IMR-90 (cell line): Measurements from ENCODE around the gene PRRG2. TPM values are rescaled to one million over a fixed set of nuclear protein-coding genes. Genes with fewer than 3 reads are reported as not detected.

Experiments
- ATAC-seq: fragments of 200-7000 bp; cut with Tn5 transposase; 2 replicates; pipeline ENCODE4 v1.9.1; 2020; ENCODE audit warnings: low read depth, mild to moderate bottlenecking, moderate library complexity
- BruUV-seq: library from RNA; stranded (reverse); fragments of 400-500 nt; replicated peaks from 2 replicates; lab custom pipeline; 2021; lab: Mats Ljungman, UMichigan
- CTCF ChIA-PET: fragments of 300-600 bp; formaldehyde crosslinking; extraction: SDS; loops from one replicate; lab custom pipeline; 2021; ENCODE audit warnings: antibody characterized with exemption; lab: Yijun Ruan, JAX
- POLR2A ChIA-PET: fragments of 300-600 bp; sonication (Branson Sonifier 250); formaldehyde crosslinking; loops from one replicate; lab custom pipeline; 2022; ENCODE audit warnings: antibody characterized with exemption; ENCODE audit not compliant: unreplicated experiment; lab: Charles Lee
- DNase-seq: peaks from one replicate; pipeline ENCODE4 v3.0.0; 2013
- H2AFZ ChIP-seq: replicated peaks from 2 replicates; pipeline ENCODE3; 2013; ENCODE audit warnings: low read length, mild to moderate bottlenecking; ENCODE audit not compliant: poor library complexity
- H2AK5ac ChIP-seq: 2 replicates; pipeline ENCODE4 v1.6.1; 2013; ENCODE audit warnings: low read depth, low read length, inconsistent platforms
- H2AK9ac ChIP-seq: replicated peaks from 2 replicates; pipeline ENCODE3; 2013; ENCODE audit warnings: mild to moderate bottlenecking, low read depth, low read length, moderate library complexity; ENCODE audit not compliant: poor library complexity
- H2BK120ac ChIP-seq: 2 replicates; pipeline ENCODE4 v1.6.1; 2013; ENCODE audit warnings: low read depth, low read length, inconsistent platforms
- H2BK15ac ChIP-seq: 3 replicates; pipeline ENCODE4 v1.6.1; 2013; ENCODE audit warnings: low read depth, low read length, inconsistent platforms
- H2BK20ac ChIP-seq: 2 replicates; pipeline ENCODE4 v1.6.1; 2013; ENCODE audit warnings: low read depth, mild to moderate bottlenecking, inconsistent platforms, low read length, moderate library complexity
- H2BK5ac ChIP-seq: 2 replicates; pipeline ENCODE4 v1.6.1; 2013; ENCODE audit warnings: mild to moderate bottlenecking, low read depth, low read length, inconsistent platforms; ENCODE audit not compliant: poor library complexity, severe bottlenecking
- H3K14ac ChIP-seq: replicated peaks from 2 replicates; pipeline ENCODE4 v1.6.1; 2013; ENCODE audit warnings: low read depth, low read length, inconsistent platforms
- H3K18ac ChIP-seq: 2 replicates; pipeline ENCODE4 v1.6.1; 2013; ENCODE audit warnings: low read depth, low read length, control low read depth
- H3K23ac ChIP-seq: 2 replicates; pipeline ENCODE4 v1.6.1; 2013; ENCODE audit warnings: low read depth, low read length, inconsistent platforms
- H3K27ac ChIP-seq: 2 replicates; pipeline ENCODE4 v1.5.1; 2013; ENCODE audit warnings: mild to moderate bottlenecking, control low read depth, low read length; ENCODE audit not compliant: insufficient read depth
- H3K27me3 ChIP-seq: 2 replicates; pipeline ENCODE4 v1.6.1; 2013; ENCODE audit warnings: low read length; ENCODE audit not compliant: control insufficient read depth, insufficient read depth
- H3K36me3 ChIP-seq: 2 replicates; pipeline ENCODE4 v1.6.1; 2013; ENCODE audit warnings: low read length, mixed read lengths; ENCODE audit not compliant: control insufficient read depth, insufficient read depth
- H3K4ac ChIP-seq: 2 replicates; pipeline ENCODE4 v1.6.1; 2013; ENCODE audit warnings: low read depth, low read length, inconsistent platforms
- H3K4me1 ChIP-seq: 2 replicates; pipeline ENCODE4 v1.6.1; 2013; ENCODE audit warnings: low read length, mixed read lengths; ENCODE audit not compliant: control insufficient read depth, insufficient read depth
- H3K4me2 ChIP-seq: 2 replicates; pipeline ENCODE4 v1.6.1; 2013; ENCODE audit warnings: low read depth, mild to moderate bottlenecking, control low read depth, low read length, moderate library complexity
- H3K4me3 ChIP-seq: 2 replicates; pipeline ENCODE4 v1.5.1; 2013; ENCODE audit warnings: low read depth, mild to moderate bottlenecking, control low read depth, low read length, moderate library complexity; ENCODE audit not compliant: insufficient read depth
- H3K56ac ChIP-seq: 2 replicates; pipeline ENCODE4 v1.6.1; 2013; ENCODE audit warnings: low read length, inconsistent platforms; ENCODE audit not compliant: insufficient read depth; ENCODE audit errors: extremely low read depth
- H3K79me1 ChIP-seq, 2 experiments: 2 replicates each; pipeline ENCODE4 v1.6.1; 2013; ENCODE audit warnings: low read length in 2 of 2, inconsistent platforms in 1 of 2, low read depth in 1 of 2
- H3K9ac ChIP-seq: 2 replicates; pipeline ENCODE4 v1.6.1; 2013; ENCODE audit warnings: low read depth, low read length, control low read depth
- H3K9me1 ChIP-seq: 2 replicates; pipeline ENCODE4 v1.6.1; 2013; ENCODE audit warnings: low read length, inconsistent platforms; ENCODE audit not compliant: insufficient read depth
- H3K9me3 ChIP-seq: 2 replicates; pipeline ENCODE4 v1.6.1; 2013; ENCODE audit warnings: low read length; ENCODE audit not compliant: control insufficient read depth, insufficient read depth
- H4K20me1 ChIP-seq: 2 replicates; pipeline ENCODE4 v1.6.1; 2013; ENCODE audit warnings: low read length, inconsistent platforms; ENCODE audit not compliant: insufficient read depth
- H4K5ac ChIP-seq: 2 replicates; pipeline ENCODE4 v1.6.1; 2013; ENCODE audit warnings: mild to moderate bottlenecking, low read depth, low read length, control low read depth
- H4K8ac ChIP-seq, 2 experiments: 2 replicates each; pipeline ENCODE4 v1.6.1; 2013; ENCODE audit warnings: low read depth in 2 of 2, low read length in 2 of 2, control low read depth in 1 of 2, inconsistent platforms in 1 of 2
- H4K91ac ChIP-seq: 2 replicates; pipeline ENCODE4 v1.6.1; 2013; ENCODE audit warnings: low read depth, low read length, inconsistent platforms; ENCODE audit not compliant: insufficient read depth
- BHLHE40 ChIP-seq: fragments of 150-350 bp; IDR thresholded peaks from 2 replicates; pipeline ENCODE4 v1.6.1; 2016; ENCODE audit warnings: mild to moderate bottlenecking, low read depth, low read length
- CEBPB ChIP-seq: IDR thresholded peaks from 2 replicates; pipeline ENCODE4 v1.6.1; 2012; ENCODE audit warnings: low read depth, low read length, improper control_type of control experiment
- CHD1 ChIP-seq: IDR thresholded peaks from 2 replicates; pipeline ENCODE4 v1.6.1; 2012; ENCODE audit warnings: low read depth, low read length, improper control_type of control experiment
- FOS ChIP-seq: fragments of 150-350 bp; IDR thresholded peaks from 2 replicates; pipeline ENCODE4 v1.6.1; 2016; ENCODE audit warnings: low read depth, low read length
- MAFK ChIP-seq: IDR thresholded peaks from 2 replicates; pipeline ENCODE4 v1.6.1; 2012; ENCODE audit warnings: low read depth, low read length, improper control_type of control experiment
- MAZ ChIP-seq: IDR thresholded peaks from 2 replicates; pipeline ENCODE4 v1.6.1; 2012; ENCODE audit warnings: low read depth, mild to moderate bottlenecking, low read length, improper control_type of control experiment, moderate library complexity, borderline replicate concordance
- NFE2L2 ChIP-seq: fragments of 150-350 bp; IDR thresholded peaks from 2 replicates; pipeline ENCODE4 v1.6.1; 2016; ENCODE audit warnings: low read depth, mild to moderate bottlenecking, low read length
- POLR2A ChIP-seq: IDR thresholded peaks from 2 replicates; pipeline ENCODE4 v1.6.1; 2012; ENCODE audit warnings: mild to moderate bottlenecking, low read depth, low read length
- RAD21 ChIP-seq: IDR thresholded peaks from 2 replicates; pipeline ENCODE4 v1.6.1; 2012; ENCODE audit warnings: low read length, improper control_type of control experiment
- RFX5 ChIP-seq: IDR thresholded peaks from 2 replicates; pipeline ENCODE4 v1.8.0; 2012; ENCODE audit warnings: low read depth, mild to moderate bottlenecking, low read length, moderate library complexity
- SMC3 ChIP-seq: fragments of 150-350 bp; IDR thresholded peaks from 2 replicates; pipeline ENCODE4 v1.6.1; 2016; ENCODE audit warnings: low read depth, mild to moderate bottlenecking, antibody characterized with exemption, low read length, moderate library complexity
- WGBS, 2 experiments: methylation state at CpG; one replicate each; pipeline versions ENCODE4 v1.1.5 to v1.1.7; 2013; ENCODE audit warnings: missing lambda C conversion rate in 2 of 2; ENCODE audit not compliant: insufficient read length in 1 of 2; ENCODE audit errors: extremely low coverage in 2 of 2; 5-methylcytosine and 5-hydroxymethylcytosine counted together
- dilution Hi-C: fragments of 300-500 bp; cut with HindIII; formaldehyde crosslinking; loops from one replicate; pipeline ENCODE4 v1.14.3; 2018; ENCODE audit warnings: low sequenced_read_pairs; ENCODE audit not compliant: unreplicated experiment
- in situ Hi-C: fragments of 300-500 bp; cut with MboI; formaldehyde crosslinking; loops from 3 replicates; pipeline ENCODE4 v1.14.3; 2019; ENCODE audit warnings: low sequenced_read_pairs, inconsistent platforms, mixed read lengths
- intact Hi-C: fragments of 100-400 bp; cut with micrococcal nuclease; formaldehyde crosslinking; loops from 2 replicates; pipeline ENCODE4 v1.10.0; 2022
- polyA plus RNA-seq, 3 experiments: library from polyadenylated mRNA; depleted of rRNA; stranded (reverse); fragments of >200 nt; gene quantifications; 2 replicates each; pipeline ENCODE4 v1.2.3, GENCODE V29; 2012; ENCODE audit warnings: low replicate concordance in 1 of 3
- total RNA-seq: library from RNA; depleted of rRNA; stranded (reverse); fragments of >200 nt; gene quantifications from 2 replicates; pipeline ENCODE4 v1.2.3, GENCODE V29; 2012

Gene PRRG2
- total and polyA plus RNA-seq, 2 of the 4 experiments (the other 2 are of a cell fraction): 0.14 to 0.54 TPM

- H2AFZ ChIP-seq: peak overlapping the region; percentile 74
- H3K36me3 ChIP-seq: peaks cover 7% of the 10 kb centered on the region
- 67% methylated on average over 1 of the region's 5 CpGs; no CpG with 5 or more reads in 1 of the 2 experiments for WGBS, 2 experiments
- H3K4ac ChIP-seq: no peak overlapping the region
- H3K56ac ChIP-seq: no peak overlapping the region
- no peak overlapping the region for H3K14ac ChIP-seq
- intact Hi-C loops: no loop called here
- H3K4me3 ChIP-seq: no peak overlapping the region
- no peak overlapping the region for H3K4me2 ChIP-seq
- no TSS peak for BruUV-seq
- no peak overlapping the region for H3K18ac ChIP-seq
- H2BK5ac ChIP-seq: no peak overlapping the region
- TF ChIP-seq POLR2A (no peak), NFE2L2 (no peak), CHD1 (no peak), BHLHE40 (no peak), MAZ (no peak), RAD21 (no peak), CEBPB (no peak), RFX5 (no peak), SMC3 (no peak), FOS (no peak), MAFK (no peak)
- peak overlapping the region; percentile 44 for H2AK9ac ChIP-seq
- ATAC-seq (no peak), DNase-seq (no peak)
- H4K8ac ChIP-seq: peak overlapping the region in 1 of 2 experiments; percentile 54; a peak in 1 of 4 replicates
- peak overlapping the region; percentile 48; the same call in 1 of the 2 replicates for H2AK5ac ChIP-seq
- POLR2A ChIA-PET: no interaction called here
- peaks cover 25% of the 10 kb centered on the region for H4K20me1 ChIP-seq
- in situ Hi-C loops: no loop called here
- no peak overlapping the region for H3K9ac ChIP-seq
- peaks cover 7% of the 10 kb centered on the region; the same call in 1 of the 2 replicates for H3K4me1 ChIP-seq
- peaks cover 6 to 27% of the 10 kb centered on the region in 2 experiments; a peak in 3 of 4 replicates for H3K79me1 ChIP-seq
- no peak overlapping the region for H3K27ac ChIP-seq
- CTCF ChIA-PET: interaction anchor here (2.1 kb wide), 1 partner anchor 19 kb away, joined by 7 read pairs; no protein-coding TSS in a partner anchor
- H2BK15ac ChIP-seq: no peak overlapping the region
- H2BK120ac ChIP-seq: no peak overlapping the region
- H4K5ac ChIP-seq: peak overlapping the region; percentile 51; the same call in 1 of the 2 replicates
- H3K9me1 ChIP-seq: no peaks in the 10 kb centered on the region
- peak overlapping the region; percentile 9; the same call in 1 of the 2 replicates for H2BK20ac ChIP-seq
- H3K9me3 ChIP-seq: no peaks in the 10 kb centered on the region
- H3K27me3 ChIP-seq: no peaks in the 10 kb centered on the region
- dilution Hi-C loops: no loop called here
- H4K91ac ChIP-seq: no peak overlapping the region
- H3K23ac ChIP-seq: no peak overlapping the region
These were observed 8.4 kb downstream of the PRRG2 start for GRCh38 chr19:49589502-49589905.
